Gastroesophageal sphincter (tissue), 4 donors: Measurements from ENCODE around the gene C1QB. TPM values are rescaled to one million over a fixed set of nuclear protein-coding genes. Genes with fewer than 3 reads are reported as not detected.

Experiments used
- ATAC-seq: fragments of 150-250 bp; one replicate; pipeline ENCODE4 v1.9.1; 2016; ENCODE audit warnings: mild to moderate bottlenecking, moderate library complexity
- H3K27ac ChIP-seq, 4 donors: fragments of 200-600 bp; sonication (generic) in 3 of 4; 1 replicate in 3 of 4; 2 replicates in 1 of 4; pipeline ENCODE4 v1.5.1; 2016 to 2019
- H3K27me3 ChIP-seq: fragments of 200-600 bp; sonication (generic); one replicate; pipeline ENCODE4 v1.5.1; 2019
- H3K36me3 ChIP-seq, 2 donors: fragments of 200-600 bp; sonication (generic); one replicate each; pipeline ENCODE4 v1.5.1; 2019; ENCODE audit warnings: control low read depth in 1 of 2
- H3K4me1 ChIP-seq, 3 donors: fragments of 200-600 bp; sonication (generic); 1 replicate in 2 of 3; 2 replicates in 1 of 3; pipeline ENCODE4 v1.5.1; 2016 to 2019; ENCODE audit warnings: control low read depth in 2 of 3
- H3K4me3 ChIP-seq, 2 donors: fragments of 200-600 bp; sonication (generic); one replicate each; pipeline ENCODE4 v1.5.1; 2019; ENCODE audit warnings: mild to moderate bottlenecking in 1 of 2, moderate library complexity in 1 of 2
- H3K9me3 ChIP-seq, 3 donors: fragments of 200-600 bp; sonication (generic); one replicate each; pipeline ENCODE4 v1.5.1; 2017 to 2019; ENCODE audit warnings: control low read depth in 2 of 3
- EP300 ChIP-seq: sonication (generic); formaldehyde crosslinking; IDR thresholded peaks from one replicate; pipeline ENCODE4 v1.6.1; 2017; ENCODE audit warnings: antibody characterized with exemption, mild to moderate bottlenecking
- POLR2A ChIP-seq, 2 donors: fragments of 450-650 bp; IDR thresholded peaks; one replicate each; pipeline ENCODE4 v1.6.1; 2017; ENCODE audit warnings: antibody characterized with exemption in 2 of 2, mild to moderate bottlenecking in 2 of 2, moderate library complexity in 1 of 2
- POLR2AphosphoS5 ChIP-seq: sonication (generic); formaldehyde crosslinking; IDR thresholded peaks from one replicate; pipeline ENCODE4 v1.6.1; 2017; ENCODE audit warnings: antibody characterized with exemption
- WGBS, 2 donors: methylation state at CpG; one replicate each; pipeline ENCODE4 v1.1.5; 2018; ENCODE audit warnings: low coverage in 1 of 2; 5-methylcytosine and 5-hydroxymethylcytosine counted together
- total RNA-seq, 4 donors: library from RNA; depleted of rRNA; stranded (reverse); fragments of >200 nt; gene quantifications; one replicate each; pipeline ENCODE4 v1.1.0, GENCODE V29; 2016
- TF ChIP-seq, protein P1 (sequence below), 4 experiments: fragments of 200-600 bp in 2 of 4; fragments of 450-650 bp in 2 of 4; sonication (generic) in 1 of 4; IDR thresholded peaks; one replicate each; pipeline ENCODE4 v1.5.1; 2017 to 2019; ENCODE audit warnings: antibody characterized with exemption in 4 of 4, mild to moderate bottlenecking in 2 of 4, moderate library complexity in 2 of 4

The C1QB gene
- total RNA-seq, 4 donors from 2014 or later, result 37.0 to 607 (median 249) TPM

DNA sequence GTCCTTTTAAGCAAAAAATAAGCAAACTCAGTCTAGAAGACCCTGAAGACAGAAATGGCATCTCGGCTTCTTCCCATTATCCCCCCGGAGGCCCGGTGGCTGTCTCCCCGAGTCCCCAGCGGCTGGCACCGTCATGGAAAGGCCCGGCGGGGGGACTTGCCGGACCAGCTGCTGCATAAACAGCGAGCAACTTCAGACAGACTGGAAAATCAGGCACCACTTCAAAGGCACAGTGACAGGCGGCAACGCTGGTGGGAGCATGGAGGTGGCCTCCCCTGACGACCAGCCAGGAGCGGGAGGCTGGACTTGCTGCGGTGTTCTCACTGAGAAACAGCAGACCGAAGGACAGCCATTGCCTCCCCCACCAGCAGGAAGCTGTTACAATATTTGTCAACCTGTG is 35.0 kb upstream of the C1QB start:
- no CpG with 5 or more reads among the region's 16 CpGs for WGBS, 2 donors
- no peak overlapping the region for H3K4me3 ChIP-seq
- ATAC-seq, result no peak
- TF ChIP-seq POLR2AphosphoS5, result no peak
- TF ChIP-seq POLR2A (IDR thresholded peaks at IDR 0.05), result no peak
- no peak for TF ChIP-seq EP300
- TF ChIP-seq, protein P1, sequence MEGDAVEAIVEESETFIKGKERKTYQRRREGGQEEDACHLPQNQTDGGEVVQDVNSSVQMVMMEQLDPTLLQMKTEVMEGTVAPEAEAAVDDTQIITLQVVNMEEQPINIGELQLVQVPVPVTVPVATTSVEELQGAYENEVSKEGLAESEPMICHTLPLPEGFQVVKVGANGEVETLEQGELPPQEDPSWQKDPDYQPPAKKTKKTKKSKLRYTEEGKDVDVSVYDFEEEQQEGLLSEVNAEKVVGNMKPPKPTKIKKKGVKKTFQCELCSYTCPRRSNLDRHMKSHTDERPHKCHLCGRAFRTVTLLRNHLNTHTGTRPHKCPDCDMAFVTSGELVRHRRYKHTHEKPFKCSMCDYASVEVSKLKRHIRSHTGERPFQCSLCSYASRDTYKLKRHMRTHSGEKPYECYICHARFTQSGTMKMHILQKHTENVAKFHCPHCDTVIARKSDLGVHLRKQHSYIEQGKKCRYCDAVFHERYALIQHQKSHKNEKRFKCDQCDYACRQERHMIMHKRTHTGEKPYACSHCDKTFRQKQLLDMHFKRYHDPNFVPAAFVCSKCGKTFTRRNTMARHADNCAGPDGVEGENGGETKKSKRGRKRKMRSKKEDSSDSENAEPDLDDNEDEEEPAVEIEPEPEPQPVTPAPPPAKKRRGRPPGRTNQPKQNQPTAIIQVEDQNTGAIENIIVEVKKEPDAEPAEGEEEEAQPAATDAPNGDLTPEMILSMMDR (IDR thresholded peaks at IDR 0.05), result no peak
- no peak overlapping the region for H3K27ac ChIP-seq
- peaks cover 99% of the 10 kb centered on the region for H3K27me3 ChIP-seq
- H3K9me3 ChIP-seq, result no peaks in the 10 kb centered on the region
- no peaks in the 10 kb centered on the region for H3K4me1 ChIP-seq
- no peaks in the 10 kb centered on the region for H3K36me3 ChIP-seq

DNA sequence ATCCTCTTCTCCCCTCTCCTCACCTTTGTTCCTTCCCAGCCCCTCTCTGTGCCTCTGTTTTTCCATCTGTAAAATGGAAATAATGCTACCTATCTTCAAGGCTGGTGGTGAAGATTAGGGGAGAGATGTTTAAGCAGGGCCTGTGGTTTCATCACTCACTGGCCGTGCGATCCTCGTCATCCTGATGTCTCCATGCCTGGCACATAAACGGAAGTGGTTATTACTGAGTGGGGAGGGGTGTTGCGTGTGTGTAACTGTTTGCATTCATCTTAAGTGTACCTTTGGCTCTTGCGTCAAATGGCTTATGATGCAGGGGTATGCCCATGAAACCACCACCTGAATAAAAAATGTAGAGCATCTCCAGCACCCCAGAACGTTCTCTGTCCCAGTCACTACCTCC is 33.8 kb upstream of the C1QB start:
- H3K36me3 ChIP-seq, result no peaks in the 10 kb centered on the region
- no peak for TF ChIP-seq EP300
- no peak for TF ChIP-seq POLR2AphosphoS5
- no peak for TF ChIP-seq POLR2A (IDR thresholded peaks at IDR 0.05)
- TF ChIP-seq, protein P1 (IDR thresholded peaks at IDR 0.05), result no peak
- no peak overlapping the region for H3K4me3 ChIP-seq
- ATAC-seq, result no peak
- 72 to 73% methylated on average over 3 to 6 of the region's 7 CpGs for WGBS, 2 donors
- no peaks in the 10 kb centered on the region for H3K9me3 ChIP-seq
- no peak overlapping the region for H3K27ac ChIP-seq
- H3K4me1 ChIP-seq, result no peaks in the 10 kb centered on the region
- H3K27me3 ChIP-seq, result peaks cover 99% of the 10 kb centered on the region

DNA sequence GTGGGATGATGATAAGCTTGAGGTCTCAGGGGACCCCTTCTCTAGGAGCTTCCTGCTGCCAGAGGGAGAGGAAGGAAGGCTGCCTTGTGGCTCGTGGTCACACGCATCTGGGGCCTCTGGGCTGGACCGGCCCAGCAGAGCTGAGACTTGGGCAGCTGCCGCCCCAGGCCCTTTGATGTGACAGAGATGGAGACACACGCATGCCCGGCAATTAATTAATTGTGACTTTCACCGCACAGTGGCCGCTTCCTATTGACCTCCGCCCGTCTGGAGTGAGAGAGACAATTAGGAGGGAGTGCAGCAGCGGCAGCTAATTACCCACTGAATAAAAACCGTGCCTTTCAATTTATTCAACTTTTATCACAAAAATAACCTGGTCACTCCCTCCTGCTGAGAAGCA is 33.2 kb upstream of the C1QB start:
- no peaks in the 10 kb centered on the region for H3K4me1 ChIP-seq
- H3K4me3 ChIP-seq, result no peak overlapping the region
- no peaks in the 10 kb centered on the region for H3K9me3 ChIP-seq
- TF ChIP-seq POLR2AphosphoS5 (no peak), POLR2A (IDR thresholded peaks at IDR 0.05) (no peak), EP300 (no peak)
- TF ChIP-seq, protein P1 (IDR thresholded peaks at IDR 0.05), result no peak
- peaks cover 99% of the 10 kb centered on the region for H3K27me3 ChIP-seq
- no peaks in the 10 kb centered on the region for H3K36me3 ChIP-seq
- ATAC-seq, result no peak
- no peak overlapping the region for H3K27ac ChIP-seq
- 36% methylated on average over 10 of the region's 12 CpGs; no CpG with 5 or more reads in 1 of the 2 donors for WGBS, 2 donors

DNA sequence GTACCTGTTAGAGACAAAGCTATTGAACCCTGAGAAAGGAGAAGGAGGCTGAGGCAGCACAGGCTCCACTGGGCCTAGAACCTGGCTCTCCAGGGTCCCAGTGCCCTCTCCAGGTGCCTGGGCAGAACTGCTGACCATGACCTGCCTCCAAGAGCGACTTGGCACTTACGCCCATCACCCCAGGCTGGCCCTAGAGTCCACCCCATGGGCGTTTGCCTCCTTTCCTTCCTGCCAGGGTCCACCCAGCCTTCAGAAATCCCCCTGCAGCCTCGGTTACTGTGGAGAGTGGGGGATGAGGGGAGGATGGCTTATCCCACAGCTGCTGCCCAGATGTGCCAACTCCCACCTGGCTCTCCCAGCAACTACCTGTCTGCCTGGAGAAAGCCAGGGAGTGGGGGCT is 31.3 kb upstream of the C1QB start:
- no peak overlapping the region for H3K27ac ChIP-seq
- H3K4me1 ChIP-seq, result no peaks in the 10 kb centered on the region
- TF ChIP-seq EP300 (no peak), POLR2AphosphoS5 (no peak), POLR2A (IDR thresholded peaks at IDR 0.05) (no peak)
- TF ChIP-seq, protein P1 (IDR thresholded peaks at IDR 0.05), result no peak
- H3K36me3 ChIP-seq, result no peaks in the 10 kb centered on the region
- no CpG with 5 or more reads among the region's 4 CpGs for WGBS, 2 donors
- H3K9me3 ChIP-seq, result no peaks in the 10 kb centered on the region
- H3K27me3 ChIP-seq, result peaks cover 99% of the 10 kb centered on the region
- no peak overlapping the region for H3K4me3 ChIP-seq
- ATAC-seq, result no peak

DNA sequence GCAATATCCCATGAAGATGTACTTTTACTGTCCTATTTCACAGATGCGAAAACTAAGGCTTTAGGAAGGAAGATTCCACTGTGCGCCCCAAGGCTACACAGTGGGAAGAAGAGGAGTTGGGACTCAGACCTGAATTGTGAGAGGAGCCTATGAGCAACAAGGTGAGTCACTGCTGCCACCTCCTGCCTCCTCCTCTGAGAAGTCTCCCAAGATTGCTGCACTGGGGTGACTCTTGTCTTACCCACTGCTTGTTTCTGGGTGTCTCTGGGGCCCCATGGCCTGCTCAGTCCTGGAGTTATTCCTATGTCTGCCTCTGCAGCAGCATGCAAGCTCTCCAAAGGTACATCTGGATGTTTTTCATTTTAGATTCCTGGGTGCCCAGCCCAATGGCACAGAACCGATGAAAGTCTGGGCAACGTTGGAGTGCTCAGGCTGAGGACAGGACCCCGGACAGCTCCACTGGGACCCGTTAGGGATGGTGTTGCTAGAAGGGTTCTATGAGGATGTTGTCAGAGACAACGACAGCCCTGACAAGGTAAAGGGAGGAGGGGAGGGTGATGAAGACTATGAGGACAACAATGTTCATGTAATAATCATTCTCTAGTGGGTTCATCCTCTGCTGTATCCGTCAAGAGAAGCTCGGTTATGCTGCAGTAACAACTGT is 27.6 kb upstream of the C1QB start:
- no peaks in the 10 kb centered on the region for H3K4me1 ChIP-seq
- 0 to 33% methylated on average over 3 to 6 of the region's 9 CpGs for WGBS, 2 donors
- TF ChIP-seq EP300 (no peak), POLR2AphosphoS5 (no peak), POLR2A (IDR thresholded peaks at IDR 0.05) (no peak)
- TF ChIP-seq, protein P1 (IDR thresholded peaks at IDR 0.05), result no peak
- no peak for ATAC-seq
- no peak overlapping the region for H3K27ac ChIP-seq
- no peaks in the 10 kb centered on the region for H3K36me3 ChIP-seq
- H3K9me3 ChIP-seq, result no peaks in the 10 kb centered on the region
- no peak overlapping the region for H3K4me3 ChIP-seq
- peaks cover 94% of the 10 kb centered on the region for H3K27me3 ChIP-seq
